Testis (tissue), 2 donors: ENCODE data around the gene ZBTB7A.

Experiments used
- CTCF ChIP-seq, 3 experiments: fragments of 450-650 bp in 2 of 3; fragments of 200-600 bp in 1 of 3; sonication (generic) in 1 of 3; IDR thresholded peaks; one replicate each; pipeline ENCODE4 v1.5.1; 2016 to 2019; ENCODE audit warnings: antibody characterized with exemption in 3 of 3, mild to moderate bottlenecking in 2 of 3, moderate library complexity in 1 of 3
- POLR2A ChIP-seq: fragments of 450-650 bp; IDR thresholded peaks from one replicate; pipeline ENCODE4 v1.6.1; 2017; ENCODE audit warnings: antibody characterized with exemption, mild to moderate bottlenecking, moderate library complexity

GRCh38 chr19:4038057-4038456, 28.6 kb downstream of the ZBTB7A start:
- no peak for TF ChIP-seq CTCF (IDR thresholded peaks at IDR 0.05)
- TF ChIP-seq POLR2A = no peak
